OCI-LY7 (cell line): ENCODE data around the gene LRRC56. TPM values are rescaled to one million over a fixed set of nuclear protein-coding genes. Genes with fewer than 3 reads are reported as not detected.

Experiments used
- BruUV-seq: library from RNA; stranded (reverse); fragments of 400-500 nt; replicated peaks from 2 replicates; lab custom pipeline; 2021; lab: Mats Ljungman, UMichigan
- CTCF ChIA-PET: fragments of 300-600 bp; sonication (Branson Sonifier 250); formaldehyde crosslinking; loops from one replicate; lab custom pipeline; 2022; ENCODE audit warnings: antibody characterized with exemption; ENCODE audit not compliant: unreplicated experiment; lab: Charles Lee
- POLR2A ChIA-PET: fragments of 300-600 bp; sonication (Branson Sonifier 250); formaldehyde crosslinking; loops from one replicate; lab custom pipeline; 2022; ENCODE audit warnings: antibody characterized with exemption; lab: Charles Lee
- DNase-seq: peaks from one replicate; pipeline ENCODE4 v3.0.0-alpha.2; 2015; ENCODE audit warnings: low spot score
- H2AFZ ChIP-seq: fragments of 200-600 bp; sonication (generic), shearing (Covaris generic); 2 replicates; pipeline ENCODE4 v1.6.1; 2014; ENCODE audit warnings: mild to moderate bottlenecking, antibody characterized with exemption, low read length, moderate library complexity
- H3K27ac ChIP-seq: fragments of 200-600 bp; sonication (generic); 2 replicates; pipeline ENCODE4 v1.5.1; 2014; ENCODE audit warnings: mixed run types, low read depth, mild to moderate bottlenecking, moderate library complexity, low read length, inconsistent platforms; ENCODE audit not compliant: poor library complexity, severe bottlenecking
- H3K36me3 ChIP-seq: fragments of 200-600 bp; sonication (generic); 2 replicates; pipeline ENCODE4 v1.6.1; 2014; ENCODE audit warnings: mild to moderate bottlenecking, antibody characterized with exemption, low read length, moderate library complexity, mixed read lengths; ENCODE audit not compliant: insufficient read depth
- H3K4me1 ChIP-seq: fragments of 200-600 bp; sonication (generic); 2 replicates; pipeline ENCODE4 v1.5.1; 2014; ENCODE audit warnings: mild to moderate bottlenecking, low read length; ENCODE audit not compliant: insufficient read depth, poor library complexity, severe bottlenecking
- H3K4me2 ChIP-seq: fragments of 200-600 bp; sonication (generic); 2 replicates; pipeline ENCODE4 v1.6.1; 2014; ENCODE audit warnings: mild to moderate bottlenecking, low read length
- H3K4me3 ChIP-seq: fragments of 200-600 bp; sonication (generic); 2 replicates; pipeline ENCODE4 v1.5.1; 2014; ENCODE audit warnings: mild to moderate bottlenecking, low read depth, low read length; ENCODE audit not compliant: poor library complexity, severe bottlenecking
- H3K79me2 ChIP-seq: fragments of 200-600 bp; sonication (generic); 2 replicates; pipeline ENCODE4 v1.6.1; 2016; ENCODE audit warnings: low read depth, mild to moderate bottlenecking, low read length, moderate library complexity, mixed read lengths; ENCODE audit not compliant: insufficient read depth
- H3K9me2 ChIP-seq: fragments of 200-600 bp; sonication (generic); 2 replicates; pipeline ENCODE4 v1.6.1; 2016; ENCODE audit warnings: mild to moderate bottlenecking, low read length, mixed read lengths; ENCODE audit not compliant: insufficient read depth
- H3K9me3 ChIP-seq: fragments of 200-600 bp; sonication (generic); 2 replicates; pipeline ENCODE4 v1.6.1; 2014; ENCODE audit warnings: mild to moderate bottlenecking, mixed run types, low read length, mixed read lengths
- H4K20me1 ChIP-seq: fragments of 200-600 bp; sonication (generic); 2 replicates; pipeline ENCODE4 v1.6.1; 2014; ENCODE audit warnings: mild to moderate bottlenecking, antibody characterized with exemption, low read length, moderate library complexity, mixed read lengths; ENCODE audit not compliant: insufficient read depth
- CTCF ChIP-seq: fragments of 200-600 bp; sonication (generic); conservative IDR thresholded peaks from 2 replicates; pipeline ENCODE4 v1.5.1; 2014; ENCODE audit warnings: mild to moderate bottlenecking, antibody characterized with exemption, low read length, moderate library complexity, mixed read lengths
- EZH2phosphoT487 ChIP-seq: fragments of 200-600 bp; sonication (generic); IDR thresholded peaks from 2 replicates; pipeline ENCODE4 v1.6.1; 2018; ENCODE audit warnings: low read depth, borderline replicate concordance, mild to moderate bottlenecking, mixed run types, antibody characterized with exemption, low read length, moderate library complexity, mixed read lengths
- intact Hi-C: fragments of 100-400 bp; cut with micrococcal nuclease; formaldehyde crosslinking; loops from one replicate; pipeline ENCODE4 v1.10.0; 2022; ENCODE audit not compliant: unreplicated experiment
- total RNA-seq, 2 experiments: library from RNA; depleted of rRNA in 1 of 2; stranded (reverse); fragments of >200 nt in 1 of 2; shearing (Covaris generic) in 1 of 2; gene quantifications; 2 replicates each; pipeline ENCODE4 v1.2.3, GENCODE V29; 2014 to 2022

The LRRC56 gene
- total RNA-seq, 2 experiments from 2014 or later: 1.6 to 2.5 TPM

- Histone ChIP-seq H3K79me2 (no peaks in the 10 kb centered on the region), H3K4me1 (peaks cover 15% of the 10 kb centered on the region), H3K9me2 (no peaks in the 10 kb centered on the region), H3K9me3 (no peaks in the 10 kb centered on the region), H3K4me2 (no peak overlapping the region), H3K4me3 (no peak overlapping the region), H2AFZ (no peak overlapping the region), H4K20me1 (no peaks in the 10 kb centered on the region), H3K36me3 (peaks cover 24% of the 10 kb centered on the region), H3K27ac (no peak overlapping the region)
- DNase-seq: no peak
- intact Hi-C loops: no loop called here
- CTCF ChIA-PET: no interaction called here
- BruUV-seq: no TSS peak
- TF ChIP-seq EZH2phosphoT487 (no peak), CTCF (no peak)
- POLR2A ChIA-PET: no interaction called here
Measured at GRCh38 chr11:491358-491757, 46.0 kb upstream of the LRRC56 start.

GRCh38 chr11:492427-493226 is 44.7 kb upstream of the LRRC56 start:
- ChIA-PET POLR2A (interaction anchor here (0.6 kb wide), 1 partner anchor 188 kb away, joined by 4 read pairs; no protein-coding TSS in a partner anchor), CTCF (no interaction called here)
- Histone ChIP-seq H3K27ac (peak overlapping the region; percentile 47), H2AFZ (no peak overlapping the region), H3K36me3 (peaks cover 36% of the 10 kb centered on the region), H3K4me2 (peak overlapping the region; percentile 49), H3K9me2 (no peaks in the 10 kb centered on the region), H3K4me3 (no peak overlapping the region), H3K4me1 (peaks cover 15% of the 10 kb centered on the region), H4K20me1 (no peaks in the 10 kb centered on the region), H3K9me3 (no peaks in the 10 kb centered on the region), H3K79me2 (no peaks in the 10 kb centered on the region)
- no peak for TF ChIP-seq EZH2phosphoT487
- no peak for TF ChIP-seq CTCF
- intact Hi-C loops: no loop called here
- no TSS peak for BruUV-seq
- DNase-seq: peak; percentile 75
